HepG2 (cell line): ENCODE measurements around the gene LASP1. TPM values are rescaled to one million over a fixed set of nuclear protein-coding genes. Genes with fewer than 3 reads are reported as not detected.
A peak's percentile ranks its signal among the peaks of the same experiment; 100 is the strongest.

Experiments
- ATF7 ChIP-seq, 2 experiments: fragments of 450-650 bp in 1 of 2; sonication (generic) in 1 of 2; formaldehyde crosslinking in 1 of 2; IDR thresholded peaks; 2 replicates each; pipeline versions ENCODE4 v1.4.0 to v1.6.1; 2016 to 2020; ENCODE audit warnings: antibody characterized with exemption in 1 of 2, mild to moderate bottlenecking in 1 of 2, missing genetic modification reagents in 1 of 2
- CBX1 ChIP-seq: IDR thresholded peaks from one replicate; pipeline ENCODE4 v1.6.1; 2016; ENCODE audit warnings: antibody characterized with exemption, low read depth
- CEBPG ChIP-seq: IDR thresholded peaks from 2 replicates; pipeline ENCODE4 v1.6.1; 2016
- CENPX ChIP-seq: sonication (generic); formaldehyde crosslinking; IDR thresholded peaks from 2 replicates; pipeline ENCODE4 v1.9.0; 2021; ENCODE audit warnings: mild to moderate bottlenecking, missing genetic modification reagents, moderate library complexity
- CTCF ChIP-seq: sonication (generic); formaldehyde crosslinking; IDR thresholded peaks from 2 replicates; pipeline ENCODE4 v1.5.0; 2020; ENCODE audit warnings: mild to moderate bottlenecking, missing genetic modification reagents, moderate library complexity
- MAFF ChIP-seq: IDR thresholded peaks from 2 replicates; pipeline ENCODE4 v1.6.1; 2011; ENCODE audit warnings: low read depth, low read length, improper control_type of control experiment
- MTF1 ChIP-seq: sonication (generic); formaldehyde crosslinking; IDR thresholded peaks from 2 replicates; pipeline ENCODE4 v1.5.0; 2020; ENCODE audit warnings: missing genetic modification reagents
- NFKB2 ChIP-seq: sonication (generic); formaldehyde crosslinking; IDR thresholded peaks from 2 replicates; pipeline ENCODE4 v1.4.0; 2020; ENCODE audit warnings: missing genetic modification reagents, borderline replicate concordance
- NONO ChIP-seq, 2 experiments: fragments of 450-650 bp in 1 of 2; sonication (generic) in 1 of 2; formaldehyde crosslinking in 1 of 2; IDR thresholded peaks in 1 of 2; conservative IDR thresholded peaks in 1 of 2; 2 replicates each; pipeline versions ENCODE4 v1.6.1 to v1.8.0; 2017 to 2022; ENCODE audit warnings: mild to moderate bottlenecking in 1 of 2, missing genetic modification reagents in 1 of 2, moderate library complexity in 1 of 2
- PLRG1 ChIP-seq: fragments of 450-650 bp; conservative IDR thresholded peaks from 2 replicates; pipeline ENCODE4 v1.6.1; 2016
- SP4 ChIP-seq: sonication (generic); formaldehyde crosslinking; IDR thresholded peaks from 2 replicates; pipeline ENCODE4 v1.8.1; 2023; ENCODE audit warnings: mild to moderate bottlenecking, missing genetic modification reagents
- THAP7 ChIP-seq: sonication (generic); formaldehyde crosslinking; IDR thresholded peaks from 2 replicates; pipeline ENCODE4 v1.8.1; 2023; ENCODE audit warnings: mild to moderate bottlenecking, missing genetic modification reagents
- USF2 ChIP-seq, 2 experiments: sonication (generic) in 1 of 2; formaldehyde crosslinking in 1 of 2; IDR thresholded peaks; 2 replicates each; pipeline versions ENCODE4 v1.5.1 to v1.6.1; 2011 to 2020; ENCODE audit warnings: borderline replicate concordance in 1 of 2, low read depth in 1 of 2, low read length in 1 of 2, mild to moderate bottlenecking in 1 of 2, missing genetic modification reagents in 1 of 2, moderate library complexity in 1 of 2
- YY1 ChIP-seq: IDR thresholded peaks from 2 replicates; pipeline ENCODE4 v1.6.1; 2011; ENCODE audit warnings: low read length, low read depth, moderate library complexity, mild to moderate bottlenecking; ENCODE audit not compliant: insufficient read depth, insufficient replicate concordance
- ZBTB1 ChIP-seq: sonication (generic); formaldehyde crosslinking; IDR thresholded peaks from 2 replicates; pipeline ENCODE4 v1.4.0; 2020; ENCODE audit warnings: missing genetic modification reagents, borderline replicate concordance
- ZC3H13 ChIP-seq: sonication (generic); formaldehyde crosslinking; IDR thresholded peaks from 2 replicates; pipeline ENCODE4 v1.8.1; 2023; ENCODE audit warnings: mild to moderate bottlenecking, missing genetic modification reagents, moderate library complexity
- ZNF20 ChIP-seq: sonication (generic); formaldehyde crosslinking; IDR thresholded peaks from 2 replicates; pipeline ENCODE4 v1.4.0; 2020; ENCODE audit warnings: mild to moderate bottlenecking, moderate library complexity, missing genetic modification reagents
- ZNF619 ChIP-seq: sonication (generic); formaldehyde crosslinking; IDR thresholded peaks from 2 replicates; pipeline ENCODE4 v1.4.0; 2020; ENCODE audit warnings: mild to moderate bottlenecking, missing genetic modification reagents
- ZNF704 ChIP-seq: sonication (generic); formaldehyde crosslinking; IDR thresholded peaks from 2 replicates; pipeline ENCODE4 v1.8.1; 2023; ENCODE audit warnings: mild to moderate bottlenecking, inconsistent platforms, moderate library complexity, missing genetic modification reagents, borderline replicate concordance
- ZNF776 ChIP-seq: sonication (generic); formaldehyde crosslinking; IDR thresholded peaks from 2 replicates; pipeline ENCODE4 v1.4.0; 2020; ENCODE audit warnings: mild to moderate bottlenecking, missing genetic modification reagents
- ZNF800 ChIP-seq: sonication (generic); formaldehyde crosslinking; IDR thresholded peaks from 2 replicates; pipeline ENCODE4 v1.4.0; 2020; ENCODE audit warnings: missing genetic modification reagents
- polyA plus RNA-seq, 8 experiments: library from polyadenylated mRNA; depleted of rRNA in 3 of 8; stranded (reverse) in 7 of 8; unstranded in 1 of 8; fragments of >200 nt; fragmentation: Illumina TruSeq in 4 of 8; extraction: Trizol in 4 of 8; gene quantifications; 2 replicates each; pipeline versions ENCODE4 v1.2.1 to v1.2.3, GENCODE V29; 2011 to 2016; ENCODE audit warnings: low read depth in 4 of 8, missing spikeins in 1 of 8, mixed read lengths in 1 of 8; ENCODE audit not compliant: insufficient read depth in 1 of 8
- total RNA-seq, 5 experiments: library from RNA; depleted of rRNA; stranded (reverse); fragments of >200 nt; fragmentation: Illumina TruSeq; extraction: Trizol; gene quantifications; 2 replicates each; pipeline ENCODE4 v1.2.3, GENCODE V29; 2016; ENCODE audit warnings: low read depth in 1 of 5

Gene LASP1
- total and polyA plus RNA-seq, 2 of the 13 experiments (the other 11 are each of a cell fraction or from before 2014, with no cell fraction given) = 70.1 to 97.0 TPM

GRCh38 chr17:38871247-38872015, 1.6 kb downstream of the LASP1 start (continued):
- TF ChIP-seq ZNF800 (CRISPR knock-in tag) = 0 out of 2 replicates have a peak, but pooled peaks have one; percentile 47
- TF ChIP-seq NFKB2 (CRISPR knock-in tag) = peak; percentile 53; the same call in 1 of the 2 replicates
- TF ChIP-seq USF2 (IDR thresholded peaks at IDR 0.05; ENCODE audit: low read depth, low read length) = no peak
- TF ChIP-seq USF2 (CRISPR knock-in tag; IDR thresholded peaks at IDR 0.05; ENCODE audit: borderline replicate concordance) = no peak
- peak; percentile 84 for TF ChIP-seq CTCF (CRISPR knock-in tag)
- TF ChIP-seq MAFF = peak; percentile 53
- TF ChIP-seq ZC3H13 = no peak
- TF ChIP-seq CENPX (CRISPR knock-in tag) = no peak
- TF ChIP-seq SP4 (CRISPR knock-in tag) = no peak
- TF ChIP-seq ZNF704 (CRISPR knock-in tag) = peak; percentile 80; the same call in 1 of the 2 replicates
- TF ChIP-seq CEBPG = peak; percentile 65; the same call in 1 of the 2 replicates
- TF ChIP-seq ZNF20 (CRISPR knock-in tag) = no peak
- TF ChIP-seq THAP7 (CRISPR knock-in tag) = no peak
- TF ChIP-seq ZNF776 (CRISPR knock-in tag) = no peak
- no peak for TF ChIP-seq PLRG1
- TF ChIP-seq ATF7 (IDR thresholded peaks at IDR 0.05) = no peak
- TF ChIP-seq ATF7 (CRISPR knock-in tag; IDR thresholded peaks at IDR 0.05) = peak; percentile 73
- no peak for TF ChIP-seq ZNF619 (CRISPR knock-in tag)
- TF ChIP-seq ZBTB1 (CRISPR knock-in tag) = no peak
- TF ChIP-seq MTF1 (CRISPR knock-in tag) = no peak
- peak; percentile 38 for TF ChIP-seq YY1
- TF ChIP-seq NONO (IDR thresholded peaks at IDR 0.05) = no peak
- TF ChIP-seq NONO (CRISPR knock-in tag; conservative IDR thresholded peaks at IDR 0.05) = peak; percentile 32; the same call in 1 of the 2 replicates
- no peak for TF ChIP-seq CBX1
